Breast epithelium (tissue), 3 donors: ENCODE measurements around the gene INPP4A.

ENCODE experiments used
- CTCF ChIP-seq, 3 donors: fragments of 450-650 bp; IDR thresholded peaks; one replicate each; pipeline ENCODE4 v1.5.1; 2016 to 2017; ENCODE audit warnings: antibody characterized with exemption in 3 of 3, mild to moderate bottlenecking in 3 of 3, moderate library complexity in 3 of 3
- POLR2A ChIP-seq: fragments of 450-650 bp; IDR thresholded peaks from one replicate; pipeline ENCODE4 v1.6.1; 2016; ENCODE audit warnings: antibody characterized with exemption, mild to moderate bottlenecking, moderate library complexity

GRCh38 chr2:98607104-98607503 is 162.4 kb downstream of the INPP4A start:
- TF ChIP-seq POLR2A: no peak
- TF ChIP-seq CTCF (IDR thresholded peaks at IDR 0.05): no peak
